ENCODE data around the gene ZNF683.

DNA sequence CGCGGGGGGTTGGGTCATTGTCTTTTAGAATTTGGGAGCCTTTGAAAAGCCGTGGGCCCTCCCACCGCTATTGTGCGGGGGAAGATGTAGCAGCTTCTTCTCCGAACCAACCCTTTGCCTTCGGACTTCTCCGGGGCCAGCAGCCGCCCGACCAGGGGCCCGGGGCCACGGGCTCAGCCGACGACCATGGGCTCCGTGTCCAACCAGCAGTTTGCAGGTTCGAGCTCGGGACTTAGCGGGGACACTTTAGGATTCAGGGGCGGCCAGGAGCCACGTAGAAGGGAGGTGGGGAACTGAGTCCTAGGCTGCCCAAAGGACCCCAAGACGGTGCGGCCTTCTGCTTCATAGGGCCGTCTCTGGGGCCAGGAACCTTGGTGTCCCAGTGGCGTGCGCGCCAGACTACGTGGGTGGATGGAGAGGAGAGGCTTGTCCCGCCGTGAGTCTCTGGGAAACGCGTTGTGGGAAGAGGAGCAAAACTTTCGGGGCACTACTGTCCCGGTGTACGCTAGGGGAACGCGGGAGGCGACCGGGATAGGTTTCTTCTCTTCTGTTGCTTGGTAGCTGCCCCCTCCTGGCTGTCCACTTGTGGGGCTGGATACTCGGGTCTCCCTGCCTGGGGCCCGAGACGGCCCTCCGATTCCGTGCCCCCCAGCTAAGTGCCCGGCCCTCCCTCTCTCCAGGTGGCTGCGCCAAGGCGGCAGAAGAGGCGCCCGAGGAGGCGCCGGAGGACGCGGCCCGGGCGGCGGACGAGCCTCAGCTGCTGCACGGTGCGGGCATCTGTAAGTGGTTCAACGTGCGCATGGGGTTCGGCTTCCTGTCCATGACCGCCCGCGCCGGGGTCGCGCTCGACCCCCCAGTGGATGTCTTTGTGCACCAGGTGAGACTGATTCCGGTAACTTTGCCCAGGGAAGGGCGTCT lies 38.4 kb upstream of the ZNF683 start, which contains the start of gene LIN28A:
- TF ChIP-seq, protein P1, sequence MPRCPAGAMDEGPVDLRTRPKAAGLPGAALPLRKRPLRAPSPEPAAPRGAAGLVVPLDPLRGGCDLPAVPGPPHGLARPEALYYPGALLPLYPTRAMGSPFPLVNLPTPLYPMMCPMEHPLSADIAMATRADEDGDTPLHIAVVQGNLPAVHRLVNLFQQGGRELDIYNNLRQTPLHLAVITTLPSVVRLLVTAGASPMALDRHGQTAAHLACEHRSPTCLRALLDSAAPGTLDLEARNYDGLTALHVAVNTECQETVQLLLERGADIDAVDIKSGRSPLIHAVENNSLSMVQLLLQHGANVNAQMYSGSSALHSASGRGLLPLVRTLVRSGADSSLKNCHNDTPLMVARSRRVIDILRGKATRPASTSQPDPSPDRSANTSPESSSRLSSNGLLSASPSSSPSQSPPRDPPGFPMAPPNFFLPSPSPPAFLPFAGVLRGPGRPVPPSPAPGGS (IDR thresholded peaks at IDR 0.05; ENCODE audit: borderline replicate concordance, insufficient read depth, low read depth, low read length, poor library complexity, severe bottlenecking): no peak
- TF ChIP-seq, protein P2, sequence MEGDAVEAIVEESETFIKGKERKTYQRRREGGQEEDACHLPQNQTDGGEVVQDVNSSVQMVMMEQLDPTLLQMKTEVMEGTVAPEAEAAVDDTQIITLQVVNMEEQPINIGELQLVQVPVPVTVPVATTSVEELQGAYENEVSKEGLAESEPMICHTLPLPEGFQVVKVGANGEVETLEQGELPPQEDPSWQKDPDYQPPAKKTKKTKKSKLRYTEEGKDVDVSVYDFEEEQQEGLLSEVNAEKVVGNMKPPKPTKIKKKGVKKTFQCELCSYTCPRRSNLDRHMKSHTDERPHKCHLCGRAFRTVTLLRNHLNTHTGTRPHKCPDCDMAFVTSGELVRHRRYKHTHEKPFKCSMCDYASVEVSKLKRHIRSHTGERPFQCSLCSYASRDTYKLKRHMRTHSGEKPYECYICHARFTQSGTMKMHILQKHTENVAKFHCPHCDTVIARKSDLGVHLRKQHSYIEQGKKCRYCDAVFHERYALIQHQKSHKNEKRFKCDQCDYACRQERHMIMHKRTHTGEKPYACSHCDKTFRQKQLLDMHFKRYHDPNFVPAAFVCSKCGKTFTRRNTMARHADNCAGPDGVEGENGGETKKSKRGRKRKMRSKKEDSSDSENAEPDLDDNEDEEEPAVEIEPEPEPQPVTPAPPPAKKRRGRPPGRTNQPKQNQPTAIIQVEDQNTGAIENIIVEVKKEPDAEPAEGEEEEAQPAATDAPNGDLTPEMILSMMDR (IDR thresholded peaks at IDR 0.05 in 2 of 3, conservative IDR thresholded peaks at IDR 0.05 in 1 of 3; ENCODE audit: control insufficient read depth in 2 of 3, extremely low read depth in 1 of 3, insufficient read depth in 1 of 3, low read depth in 3 of 3, low read length in 3 of 3): no peak
- TF ChIP-seq POLR2A (IDR thresholded peaks at IDR 0.05; ENCODE audit: low read depth, low read length) (no peak), EED (IDR thresholded peaks at IDR 0.05; ENCODE audit: low read depth) (no peak), POLR2AphosphoS5 (IDR thresholded peaks at IDR 0.05; ENCODE audit: low read length) (no peak), ETV6 (conservative IDR thresholded peaks at IDR 0.05 in 1 of 2, IDR thresholded peaks at IDR 0.05 in 1 of 2; ENCODE audit: borderline replicate concordance in 1 of 2, low read depth in 1 of 2) (no peak), CREB1 (IDR thresholded peaks at IDR 0.05; ENCODE audit: low read depth) (no peak), IKZF2 (IDR thresholded peaks at IDR 0.05) (no peak), ESRRA (IDR thresholded peaks at IDR 0.05; ENCODE audit: low read length) (no peak), NFIC (IDR thresholded peaks at IDR 0.05; ENCODE audit: low read depth, low read length) (no peak)
- TF ChIP-seq, protein P3, sequence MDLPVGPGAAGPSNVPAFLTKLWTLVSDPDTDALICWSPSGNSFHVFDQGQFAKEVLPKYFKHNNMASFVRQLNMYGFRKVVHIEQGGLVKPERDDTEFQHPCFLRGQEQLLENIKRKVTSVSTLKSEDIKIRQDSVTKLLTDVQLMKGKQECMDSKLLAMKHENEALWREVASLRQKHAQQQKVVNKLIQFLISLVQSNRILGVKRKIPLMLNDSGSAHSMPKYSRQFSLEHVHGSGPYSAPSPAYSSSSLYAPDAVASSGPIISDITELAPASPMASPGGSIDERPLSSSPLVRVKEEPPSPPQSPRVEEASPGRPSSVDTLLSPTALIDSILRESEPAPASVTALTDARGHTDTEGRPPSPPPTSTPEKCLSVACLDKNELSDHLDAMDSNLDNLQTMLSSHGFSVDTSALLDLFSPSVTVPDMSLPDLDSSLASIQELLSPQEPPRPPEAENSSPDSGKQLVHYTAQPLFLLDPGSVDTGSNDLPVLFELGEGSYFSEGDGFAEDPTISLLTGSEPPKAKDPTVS (IDR thresholded peaks at IDR 0.05; ENCODE audit: low read depth, low read length): no peak
- TF ChIP-seq, protein P4, sequence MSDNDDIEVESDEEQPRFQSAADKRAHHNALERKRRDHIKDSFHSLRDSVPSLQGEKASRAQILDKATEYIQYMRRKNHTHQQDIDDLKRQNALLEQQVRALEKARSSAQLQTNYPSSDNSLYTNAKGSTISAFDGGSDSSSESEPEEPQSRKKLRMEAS (IDR thresholded peaks at IDR 0.05; ENCODE audit: low read depth, low read length): no peak
